HG02970 (cell line): Measurements from ENCODE around the gene EIF2S1.
"Not testable (repeated sequence)": the region's sequence is repeated elsewhere in the genome, so short reads cannot be mapped to it uniquely, and the experiment has no call there.

Source experiments
- ATAC-seq: cut with Tn5 transposase; IDR thresholded peaks from one replicate; pipeline ENCODE4 v1.9.1; 2021; ENCODE audit warnings: mild to moderate bottlenecking, moderate library complexity, moderate number of reproducible peaks; ENCODE audit not compliant: unreplicated experiment, low FRiP score

The EIF2S1 gene

DNA sequence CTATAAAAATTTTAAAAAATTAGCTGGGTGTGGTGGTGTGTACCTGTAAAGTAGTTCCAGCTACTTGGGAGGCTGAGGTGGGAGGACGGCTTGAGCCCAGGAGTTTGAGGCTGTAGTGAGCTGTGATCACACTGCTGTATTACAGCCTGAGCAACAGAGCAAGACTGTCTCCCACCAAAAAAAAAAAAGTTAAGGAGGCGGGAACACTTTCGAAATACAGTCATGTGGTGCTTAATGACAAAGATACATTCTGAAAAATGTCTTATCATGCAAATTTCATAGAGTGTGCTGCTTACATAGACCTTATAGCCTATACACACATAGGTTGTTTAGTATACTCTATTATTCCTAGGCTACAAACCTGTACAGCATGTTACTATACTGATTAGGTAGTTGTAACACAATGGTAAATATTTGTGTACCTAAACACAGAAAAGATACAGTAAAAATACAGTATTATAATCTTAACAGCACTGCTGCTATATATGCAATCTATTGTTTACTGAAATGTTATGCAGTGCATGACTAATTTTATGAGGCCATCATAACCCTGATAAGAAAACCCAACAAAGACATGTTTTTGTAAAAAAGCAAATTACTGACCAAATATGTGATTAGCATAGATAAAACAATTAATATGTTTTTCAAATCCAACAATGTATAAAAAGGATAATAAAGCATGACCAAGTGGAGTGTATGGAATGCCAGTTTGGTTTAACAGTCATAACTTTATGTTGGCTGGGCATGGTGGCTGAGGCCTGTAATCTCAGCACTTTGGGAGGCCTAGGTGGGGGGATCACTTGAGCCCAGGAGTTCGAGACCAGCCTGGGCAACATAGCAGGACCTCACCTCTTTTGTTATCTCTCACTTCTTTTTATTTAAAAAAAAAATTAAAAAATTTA is 11.4 kb downstream of the EIF2S1 start:
- ATAC-seq: no peak

- no peak for ATAC-seq
These were observed 12.7 kb downstream of the EIF2S1 start for GRCh38 chr14:67372833-67373232.

DNA sequence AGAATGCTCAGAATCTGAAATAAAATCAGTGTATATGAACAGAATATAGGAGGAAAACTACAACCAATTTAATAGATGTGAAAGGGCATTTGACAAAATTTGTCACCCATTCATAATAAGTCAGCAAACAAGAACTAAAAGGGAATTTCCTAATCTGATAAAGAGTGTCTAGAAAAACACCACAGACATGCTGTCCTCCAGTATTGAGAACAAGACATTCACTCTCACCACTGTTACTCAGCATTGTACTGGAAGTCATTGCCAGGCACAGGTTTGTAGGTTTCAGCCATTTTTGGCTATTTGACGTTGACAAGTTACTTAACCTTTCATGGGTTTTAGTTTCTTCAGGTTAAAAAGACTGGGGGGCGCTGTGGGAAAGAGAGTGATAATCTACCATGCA is 13.2 kb downstream of the EIF2S1 start:
- ATAC-seq: no peak

DNA sequence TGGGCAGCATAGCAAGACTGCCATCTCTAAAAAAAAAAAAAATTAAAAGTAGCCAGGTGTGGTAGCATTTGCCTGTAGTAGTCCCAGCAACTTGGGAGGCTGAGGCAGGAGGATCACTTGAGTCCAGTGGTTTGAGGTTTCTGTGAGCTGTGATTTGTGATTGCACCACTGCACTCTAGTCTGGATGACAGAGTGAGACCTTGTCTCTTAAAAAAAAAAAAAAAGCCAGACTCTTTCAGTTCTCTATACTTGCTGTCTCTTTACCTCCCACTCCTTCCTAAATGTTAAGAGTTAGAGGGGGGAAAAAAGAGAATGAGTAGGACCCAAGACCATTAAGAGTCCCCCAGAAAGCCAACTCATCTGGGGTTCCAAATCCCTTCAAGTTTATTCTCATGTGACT is 17.8 kb downstream of the EIF2S1 start:
- no peak for ATAC-seq

- ATAC-seq: no peak
These were observed 25.0 kb downstream of the EIF2S1 start for GRCh38 chr14:67385120-67385519.

GRCh38 chr14:67385618-67386017 is 25.5 kb downstream of the EIF2S1 start:
- no peak for ATAC-seq

DNA sequence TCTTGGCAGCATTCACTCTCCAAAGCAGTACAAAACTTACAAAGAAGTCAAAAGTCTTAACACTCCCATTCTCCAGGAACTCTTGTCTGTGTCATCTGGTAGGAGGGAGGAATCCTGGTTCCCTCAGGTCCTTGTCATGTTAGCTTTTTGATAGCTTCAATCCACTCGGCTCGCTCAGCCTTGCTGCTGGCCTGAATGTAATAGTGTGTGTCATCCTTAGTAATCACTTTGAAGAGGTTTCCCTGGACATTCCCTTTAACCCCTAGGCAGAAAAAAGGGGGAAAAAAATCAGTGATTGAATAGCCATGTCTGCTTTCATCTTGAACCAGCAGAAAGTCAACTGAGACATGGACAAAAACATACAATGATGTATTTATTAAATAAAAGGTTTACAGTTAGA is 27.1 kb downstream of the EIF2S1 start:
- ATAC-seq: no peak

DNA sequence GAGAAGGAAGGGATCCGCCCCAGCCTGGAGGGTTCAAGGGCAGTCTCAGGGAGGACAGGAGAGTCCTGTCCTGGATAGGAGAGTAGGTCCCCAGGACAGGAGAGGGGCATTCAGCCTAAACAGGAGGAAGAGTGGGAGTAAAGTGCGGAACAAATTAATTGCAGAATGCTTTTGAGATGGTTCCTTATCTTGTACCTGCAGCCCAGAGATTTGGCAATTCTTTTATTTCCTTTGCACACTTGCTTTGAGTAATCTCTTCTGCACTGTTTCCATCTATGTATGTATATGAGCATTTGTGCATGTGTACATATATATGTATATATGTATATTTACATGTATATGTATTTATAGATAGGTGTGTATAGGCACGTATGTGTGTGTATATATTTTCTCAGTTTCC is 29.1 kb downstream of the EIF2S1 start:
- ATAC-seq: no peak

DNA sequence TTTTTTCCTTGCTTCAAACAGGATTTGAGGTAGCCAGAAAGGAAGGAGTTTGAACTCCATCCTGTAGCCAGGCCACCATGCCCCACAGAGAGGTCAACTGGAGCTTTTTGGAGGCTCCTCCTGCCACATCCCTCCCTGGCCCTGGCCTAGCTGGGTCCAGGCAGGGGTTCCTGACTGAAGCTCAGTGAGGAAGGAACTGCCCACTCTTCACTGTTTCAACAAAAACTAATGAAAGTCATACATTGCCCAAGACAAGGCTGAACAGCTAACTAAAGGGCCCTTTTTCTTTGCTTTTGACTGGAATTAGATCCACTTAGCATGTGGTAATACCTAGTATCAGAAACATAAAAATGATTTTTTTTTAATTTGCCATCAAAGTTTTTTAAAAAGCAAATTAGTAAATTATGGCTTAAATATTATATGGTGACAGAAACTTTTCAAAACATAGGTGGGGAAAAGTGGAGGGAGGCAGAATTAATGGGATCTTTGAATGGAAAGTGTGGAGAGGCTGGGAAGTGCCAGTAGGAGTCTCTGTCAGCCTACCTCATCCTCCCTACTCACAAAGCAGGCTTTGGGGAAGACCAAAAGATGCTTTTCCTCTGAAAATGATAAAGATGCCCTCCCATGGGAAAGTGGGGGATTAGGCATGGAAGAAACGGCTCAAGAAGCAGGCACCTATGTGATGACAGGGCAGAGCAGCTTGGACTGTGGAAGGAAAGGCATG is 29.8 kb downstream of the EIF2S1 start:
- ATAC-seq: no peak

GRCh38 chr14:67391268-67391667 is 31.1 kb downstream of the EIF2S1 start:
- no peak for ATAC-seq

- ATAC-seq: no peak
These were observed 32.0 kb downstream of the EIF2S1 start for GRCh38 chr14:67392123-67392522.

DNA sequence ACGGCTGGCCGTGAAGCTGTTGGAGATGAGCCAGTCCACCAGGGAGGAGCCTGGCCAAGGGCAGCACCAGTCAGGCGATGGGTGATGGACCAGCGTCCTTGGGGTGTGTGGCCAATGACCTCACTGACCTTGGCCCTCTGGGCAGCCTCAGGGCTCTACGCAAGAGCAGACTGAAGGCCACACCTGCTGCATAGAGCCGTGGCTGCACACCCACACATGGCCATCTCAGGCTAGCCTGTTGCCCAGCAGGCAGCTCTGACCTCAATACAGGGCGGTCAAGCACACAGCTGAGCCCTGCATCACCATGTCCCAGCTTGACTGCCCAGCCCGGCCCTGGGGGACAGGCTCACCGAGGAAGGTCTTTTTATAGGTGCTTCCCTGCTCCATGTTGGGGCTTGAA is 32.7 kb downstream of the EIF2S1 start:
- no peak for ATAC-seq

- no peak for ATAC-seq
These were observed 33.6 kb downstream of the EIF2S1 start for GRCh38 chr14:67393689-67394088.

DNA sequence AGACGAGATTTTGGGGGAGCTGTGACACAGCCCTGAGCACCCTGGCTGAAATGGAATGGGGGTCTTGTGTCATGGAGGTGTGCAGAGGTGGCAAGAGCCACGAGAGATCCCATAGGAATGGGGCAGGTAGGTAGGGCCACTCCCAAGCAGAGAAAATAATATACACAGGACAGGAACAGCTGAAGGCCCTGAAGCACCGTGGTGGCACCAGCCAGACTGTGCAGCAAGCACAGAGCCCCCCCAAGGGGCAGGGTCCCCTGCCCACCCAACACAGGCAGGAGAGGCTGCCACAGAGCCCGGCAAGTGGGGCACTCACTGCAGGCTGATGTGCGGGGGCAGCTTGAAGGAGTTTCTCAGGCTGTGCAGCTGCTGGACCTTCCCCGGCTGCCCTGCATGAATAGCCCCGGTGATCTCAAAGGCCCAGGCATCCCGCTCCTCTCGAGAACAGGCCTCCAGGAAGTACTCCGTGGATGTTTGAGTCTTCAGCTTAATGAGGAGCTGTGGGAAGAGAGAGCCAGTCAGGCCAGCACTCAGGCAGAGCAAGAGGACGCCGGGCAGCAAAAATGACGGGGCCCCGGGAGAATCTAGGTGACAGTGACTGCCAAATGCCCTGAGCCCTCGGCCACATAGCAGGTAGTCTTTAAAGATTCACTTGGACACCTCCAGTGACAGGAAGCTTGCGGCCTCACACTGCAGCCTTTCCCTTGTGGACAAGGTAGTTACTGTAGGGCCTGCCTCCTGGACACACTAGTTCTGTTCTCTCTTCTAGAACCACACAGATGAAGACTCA is 35.2 kb downstream of the EIF2S1 start:
- ATAC-seq: no peak

DNA sequence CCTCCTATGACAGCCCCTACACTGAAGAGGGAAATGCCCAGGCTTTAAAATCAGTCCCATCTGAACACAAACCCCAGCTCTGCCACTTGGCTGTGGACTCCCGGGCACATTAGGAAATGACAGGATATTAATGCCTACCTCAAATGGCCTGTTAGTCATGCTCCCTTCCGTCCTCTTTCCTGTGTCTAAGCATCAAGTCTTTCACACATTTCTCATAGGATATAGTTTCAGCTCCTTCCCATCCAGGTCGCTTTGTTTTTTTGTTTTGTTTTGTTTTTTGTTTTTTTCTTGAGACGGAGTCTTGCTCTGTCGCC is 35.7 kb downstream of the EIF2S1 start:
- no peak for ATAC-seq

DNA sequence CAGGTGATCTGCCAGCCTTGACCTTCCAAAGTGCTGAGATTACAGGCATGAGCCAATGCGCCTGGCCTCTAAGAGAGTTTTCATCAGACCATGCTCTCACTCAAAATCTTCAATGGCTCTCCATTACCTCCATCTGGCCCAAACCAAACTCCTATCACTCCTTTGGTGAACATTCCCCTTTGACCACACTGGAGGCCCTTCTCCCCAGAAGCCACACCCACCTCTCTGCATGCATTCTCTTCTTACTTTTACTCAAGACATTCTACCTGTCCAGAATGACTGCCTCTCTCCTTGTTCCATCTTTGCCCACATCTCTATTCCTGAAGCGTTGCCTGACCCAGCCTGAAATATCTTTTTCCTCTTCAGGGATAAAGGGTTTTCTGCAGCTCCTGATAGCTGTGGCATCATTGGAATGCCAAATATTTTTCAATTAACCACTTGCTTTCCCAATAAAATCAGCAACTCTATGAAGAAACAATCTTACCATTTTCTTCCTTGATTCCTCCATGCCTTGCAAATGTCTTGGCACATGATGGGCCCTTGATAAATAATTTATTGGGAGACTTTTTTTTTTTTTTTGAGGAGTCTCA is 36.3 kb downstream of the EIF2S1 start:
- ATAC-seq: no peak

GRCh38 chr14:67397536-67397935 is 37.4 kb downstream of the EIF2S1 start:
- no peak for ATAC-seq

DNA sequence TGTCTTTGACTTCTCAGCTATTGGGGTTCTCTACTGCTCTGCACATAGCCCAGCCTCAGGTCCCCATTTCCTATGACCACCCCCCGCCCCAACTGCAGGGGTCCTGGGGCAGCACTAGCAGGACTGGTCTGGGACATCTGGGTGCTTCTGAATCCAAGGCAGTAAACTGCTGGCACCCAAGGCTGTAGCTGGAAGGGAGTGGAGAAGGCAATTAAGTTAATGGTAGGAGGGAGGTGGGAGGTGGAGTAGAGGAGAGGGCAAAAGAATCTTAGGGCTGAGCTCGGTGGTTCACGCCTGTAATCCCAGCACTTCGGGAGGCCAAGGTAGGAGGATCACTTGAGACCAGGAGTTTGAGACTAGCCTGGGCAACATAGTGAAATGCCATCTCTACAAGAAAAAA is 40.3 kb downstream of the EIF2S1 start:
- ATAC-seq: no peak

DNA sequence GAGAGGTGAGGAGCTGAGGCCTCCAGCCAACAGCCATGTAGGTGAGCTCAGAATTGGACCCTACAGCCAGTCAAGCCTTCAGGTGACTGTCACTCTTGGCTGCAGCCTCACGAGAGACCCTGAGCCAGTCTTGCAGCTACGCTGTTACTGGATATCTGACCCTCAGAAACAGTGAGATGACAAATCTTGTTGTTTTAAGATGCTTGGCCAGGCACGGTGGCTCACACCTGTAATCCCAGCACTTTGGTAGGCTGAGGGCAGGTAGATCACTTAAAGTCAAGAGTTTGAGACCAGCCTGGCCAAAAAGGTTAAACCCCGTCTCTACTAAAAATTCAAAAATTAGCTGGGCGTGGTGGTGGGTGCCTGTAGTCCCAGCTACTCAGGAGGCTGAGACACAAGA is 45.6 kb downstream of the EIF2S1 start:
- ATAC-seq: no peak

DNA sequence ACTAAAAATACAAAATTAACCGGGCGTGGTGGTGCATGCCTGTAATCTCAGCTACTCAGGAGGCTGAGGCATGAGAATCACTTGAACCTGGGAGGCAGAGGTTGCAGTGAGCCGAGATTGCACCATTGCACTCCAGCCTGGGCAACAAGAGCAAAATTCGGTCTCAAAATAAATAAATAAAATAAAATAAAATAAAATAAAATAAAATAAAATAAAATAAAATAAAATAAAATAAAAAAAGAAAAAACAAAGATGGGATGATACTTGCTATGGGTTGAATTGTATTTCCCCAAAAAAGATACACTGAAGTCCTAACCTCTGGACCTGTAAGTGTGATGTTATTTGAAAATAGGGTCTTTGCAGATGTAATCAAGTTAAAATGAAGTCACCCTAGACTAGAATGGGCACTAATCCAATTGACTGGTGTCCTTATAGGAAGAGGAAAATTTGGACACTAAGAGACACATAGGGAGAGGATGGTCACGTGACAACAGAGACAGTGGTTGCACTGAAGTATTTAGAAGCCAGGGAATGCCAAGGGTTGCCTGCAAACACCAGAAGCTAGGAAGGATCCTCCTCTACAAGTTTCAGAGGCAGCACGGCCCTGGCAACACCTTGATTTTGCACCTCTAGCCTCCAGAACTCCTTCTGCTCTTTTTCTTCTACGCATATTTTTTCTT is 48.1 kb downstream of the EIF2S1 start:
- not testable (repeated sequence) for ATAC-seq
